Measurements from ENCODE around the gene SMIM20. TPM values are rescaled to one million over a fixed set of nuclear protein-coding genes. Genes with fewer than 3 reads are reported as not detected.
"Not testable (repeated sequence)": the region's sequence is repeated elsewhere in the genome, so short reads cannot be mapped to it uniquely, and the experiment has no call there.

The SMIM20 gene
- 10 to 100 TPM; 31.6 to 31.8 TPM for total RNA-seq
- long read RNA-seq, transcript SMIM20-201 (3 exons, 935 nt) = major isoform, 22 of 24 reads
- long read RNA-seq, partial matches to known transcripts = 0 of 24 reads
- long read RNA-seq, other reads (novel, unspliced or antisense) = 2 of 24 reads

DNA sequence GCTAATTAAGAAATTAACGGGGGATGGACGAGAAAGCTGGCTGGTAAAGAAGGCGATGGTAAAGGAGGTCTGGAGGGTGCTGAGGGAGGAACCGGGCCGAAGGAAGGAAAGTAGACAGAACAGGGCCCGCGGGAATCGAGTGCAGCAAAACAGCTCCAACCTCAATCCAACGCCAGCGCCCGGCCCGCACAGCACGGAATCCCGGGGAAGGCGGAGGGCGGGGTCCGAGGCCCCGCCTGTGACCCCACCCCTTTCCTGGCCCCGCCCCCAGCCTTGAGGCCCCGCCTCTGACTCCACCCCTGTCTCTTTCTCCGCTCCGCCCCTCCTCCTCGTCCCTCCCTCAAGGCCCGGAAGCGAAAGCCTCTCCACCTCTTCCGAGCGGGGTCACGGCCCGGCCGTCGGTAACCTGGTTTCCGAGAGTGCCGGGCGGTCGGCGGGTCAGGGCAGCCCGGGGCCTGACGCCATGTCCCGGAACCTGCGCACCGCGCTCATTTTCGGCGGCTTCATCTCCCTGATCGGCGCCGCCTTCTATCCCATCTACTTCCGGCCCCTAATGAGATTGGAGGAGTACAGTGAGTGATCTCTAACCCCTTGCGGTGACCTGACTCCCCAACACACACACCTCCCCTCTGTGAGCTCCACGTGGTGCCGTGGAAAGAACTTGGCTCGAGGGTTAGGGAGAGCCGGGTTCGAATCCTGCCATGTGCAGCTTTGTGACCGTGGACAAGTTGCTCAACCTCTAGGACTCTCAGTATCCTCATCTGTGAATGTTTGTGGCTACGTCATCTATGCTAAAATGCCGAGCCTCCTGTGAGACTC lies at the start of gene SMIM20:
Gene SMIM20 (plus strand): TSS at position 370 of the 819 bp plus-strand sequence. CDS start 94 bp downstream, at position 464.
- peak; percentile 96 for ATAC-seq
- DNase-seq = peak; percentile 93 to 94
- intact Hi-C loops (cut with DNase I, micrococcal nuclease) = no loop called here

- ATAC-seq = peak; percentile 69
- peak; percentile 73 to 92 for DNase-seq
- intact Hi-C loops (cut with DNase I, micrococcal nuclease) = no loop called here
These were observed 48.4 kb upstream of the SMIM20 start for GRCh38 chr4:25865586-25865985.

DNA sequence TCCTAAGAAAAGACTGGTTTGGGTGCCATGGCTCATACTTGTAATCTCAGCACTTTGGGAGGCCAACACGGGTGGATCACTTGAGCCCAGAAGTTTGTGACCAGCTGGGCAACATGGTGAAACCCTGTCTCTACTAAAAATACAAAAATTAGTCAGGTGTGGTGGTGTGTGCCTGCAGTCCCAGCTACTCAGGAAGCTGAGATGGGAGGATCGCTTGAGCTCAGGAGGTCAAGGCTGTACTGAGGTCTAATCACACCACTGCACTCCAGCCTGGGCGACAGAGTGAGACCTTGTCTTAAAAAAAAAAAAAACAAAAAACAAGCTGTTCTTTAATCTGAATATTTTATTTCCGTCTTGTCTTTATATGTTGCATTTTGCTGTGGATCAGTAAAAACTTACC lies 47.6 kb upstream of the SMIM20 start:
- DNase-seq; ATAC-seq; intact Hi-C loops (cut with DNase I, micrococcal nuclease): not testable (repeated sequence)

- DNase-seq (no peak), ATAC-seq (no peak)
- intact Hi-C loops (cut with DNase I, micrococcal nuclease) = no loop called here
These were observed 46.2 kb upstream of the SMIM20 start for GRCh38 chr4:25867781-25868294.

- ATAC-seq = no peak
- DNase-seq = no peak
- intact Hi-C loops (cut with DNase I, micrococcal nuclease) = no loop called here
These were observed 43.9 kb upstream of the SMIM20 start for GRCh38 chr4:25870081-25870480.

DNA sequence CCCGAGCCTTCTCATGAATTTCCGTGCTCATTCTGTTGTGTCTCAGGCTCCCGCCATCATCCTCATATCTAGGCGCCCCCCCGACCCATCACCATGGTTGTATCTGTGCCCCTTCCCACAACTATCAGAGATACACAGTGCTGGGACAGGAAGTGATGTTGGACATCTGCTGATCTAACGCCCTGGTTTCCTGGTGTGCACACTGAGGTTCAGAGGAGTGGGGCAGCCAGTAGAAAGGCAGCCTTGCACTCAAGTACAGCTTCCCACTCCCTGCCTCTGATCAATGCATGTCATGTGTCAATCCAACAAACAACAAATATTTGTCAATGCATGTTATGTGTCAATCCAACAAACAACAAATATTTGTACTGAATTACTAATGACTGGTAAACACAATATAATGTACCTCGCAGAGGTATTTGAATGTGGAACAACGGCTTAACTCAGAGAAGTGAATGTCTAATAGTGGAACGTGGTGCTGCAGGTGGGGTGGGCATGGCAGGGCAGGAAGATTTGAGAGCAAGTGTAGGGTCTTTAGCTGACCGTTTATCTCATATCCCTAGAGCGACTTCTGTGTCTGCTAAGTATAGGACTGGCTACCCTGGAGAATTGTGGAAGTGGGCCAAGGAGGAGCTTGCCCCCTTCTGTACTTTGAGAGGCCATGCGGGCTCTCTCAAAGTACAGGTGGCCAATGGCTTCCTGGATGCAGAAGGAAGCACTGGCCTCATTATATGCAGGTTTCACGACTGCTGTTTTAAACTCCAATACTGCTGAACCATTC lies 41.0 kb upstream of the SMIM20 start:
- DNase-seq = peak in 1 of 2 donors; percentile 9
- intact Hi-C loops (cut with DNase I, micrococcal nuclease) = no loop called here
- no peak for ATAC-seq

DNA sequence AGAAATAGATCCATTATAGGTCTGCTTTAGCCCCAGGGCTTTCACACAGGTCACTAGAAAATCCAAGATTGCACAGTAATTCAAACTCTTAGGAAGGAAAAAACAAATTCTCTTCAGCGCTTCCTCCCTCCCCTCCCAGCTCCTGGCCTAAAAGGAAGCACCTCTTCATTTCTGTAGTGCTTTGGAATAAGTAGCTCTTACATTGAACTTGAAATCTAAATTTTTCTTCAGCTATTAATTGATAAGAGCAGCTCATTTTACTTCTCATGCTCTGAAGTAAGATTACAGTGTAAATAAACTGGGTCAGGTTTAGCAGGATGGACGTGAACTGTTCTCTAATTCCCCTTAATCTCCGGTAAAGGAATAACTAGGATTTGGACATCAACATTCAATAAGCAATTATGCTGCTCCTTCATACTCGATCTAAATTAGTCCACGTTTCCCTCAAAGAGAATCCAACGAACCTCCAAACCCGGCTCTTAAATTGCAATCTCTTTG lies 40.3 kb upstream of the SMIM20 start:
- DNase-seq (no peak), ATAC-seq (no peak)
- intact Hi-C loops (cut with DNase I, micrococcal nuclease) = no loop called here

DNA sequence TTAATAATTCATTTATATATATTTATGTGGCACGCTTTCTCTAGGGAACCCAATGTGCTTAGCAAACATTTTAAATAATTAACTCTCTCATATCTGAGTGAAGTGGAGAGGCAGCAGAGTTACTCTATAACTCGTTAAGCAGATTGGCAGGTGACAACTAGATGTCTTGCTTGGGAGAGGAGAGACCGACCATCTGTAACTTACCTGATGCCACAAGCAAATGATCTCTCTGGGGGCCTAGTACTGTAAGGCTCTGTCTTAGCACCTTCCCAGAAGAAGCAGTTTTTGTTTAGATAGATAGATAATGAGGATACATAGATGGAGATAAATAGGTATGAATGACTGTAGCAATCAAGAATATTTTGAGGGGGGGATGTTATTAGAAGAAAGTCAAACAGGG lies 39.4 kb upstream of the SMIM20 start:
- ATAC-seq (no peak), DNase-seq (no peak)
- intact Hi-C loops (cut with DNase I, micrococcal nuclease) = no loop called here

DNA sequence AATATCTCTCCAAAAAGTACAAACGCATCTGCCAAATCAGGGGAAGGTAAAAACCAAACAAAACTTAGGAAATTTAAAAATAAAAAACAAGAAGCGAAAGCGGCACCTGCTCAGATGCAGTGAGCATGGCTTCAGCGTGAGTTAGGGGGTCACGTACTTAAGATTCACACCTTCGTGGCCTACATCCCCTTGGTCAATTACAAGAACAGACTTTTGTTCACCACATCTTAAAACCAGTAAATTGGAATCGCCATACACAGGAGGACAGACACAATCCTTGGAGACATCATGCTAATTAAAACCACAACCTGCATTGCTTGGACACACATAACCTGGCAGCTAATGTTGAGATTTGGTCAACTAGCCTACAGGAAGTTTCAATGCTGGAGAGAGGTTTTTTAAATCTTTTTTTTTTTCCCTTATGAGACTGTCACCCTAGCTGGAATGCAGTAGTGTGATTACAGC lies 38.7 kb upstream of the SMIM20 start:
- intact Hi-C loops (cut with DNase I, micrococcal nuclease) = no loop called here
- ATAC-seq (no peak), DNase-seq (no peak)

- DNase-seq (peak in 1 of 2 donors; percentile 9), ATAC-seq (no peak)
- intact Hi-C loops (cut with DNase I, micrococcal nuclease) = no loop called here
These were observed 35.3 kb upstream of the SMIM20 start for GRCh38 chr4:25878676-25879075.

- ATAC-seq = no peak
- no peak for DNase-seq
- intact Hi-C loops (cut with DNase I, micrococcal nuclease) = no loop called here
These were observed 34.9 kb upstream of the SMIM20 start for GRCh38 chr4:25879091-25879584.

DNA sequence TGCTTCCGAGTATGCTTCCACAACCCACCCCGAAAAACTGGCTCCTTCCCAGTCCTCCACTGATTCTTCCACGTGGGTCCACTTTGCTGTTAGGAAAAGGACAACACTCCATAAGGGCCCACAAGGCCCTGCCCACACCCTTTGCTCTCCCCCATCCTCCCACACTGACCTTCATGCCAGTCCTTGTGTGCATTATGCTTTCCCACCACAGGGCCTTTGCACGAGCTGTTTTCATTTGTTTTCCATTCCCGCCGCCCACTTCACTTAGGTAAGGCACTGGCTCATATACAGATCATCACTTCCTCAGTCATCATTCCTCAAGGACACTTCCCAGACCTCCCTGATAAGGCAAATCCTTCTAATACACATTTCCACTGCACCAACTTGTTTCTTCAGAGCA lies 34.4 kb upstream of the SMIM20 start:
- DNase-seq (no peak), ATAC-seq (no peak)
- intact Hi-C loops (cut with DNase I, micrococcal nuclease) = no loop called here

DNA sequence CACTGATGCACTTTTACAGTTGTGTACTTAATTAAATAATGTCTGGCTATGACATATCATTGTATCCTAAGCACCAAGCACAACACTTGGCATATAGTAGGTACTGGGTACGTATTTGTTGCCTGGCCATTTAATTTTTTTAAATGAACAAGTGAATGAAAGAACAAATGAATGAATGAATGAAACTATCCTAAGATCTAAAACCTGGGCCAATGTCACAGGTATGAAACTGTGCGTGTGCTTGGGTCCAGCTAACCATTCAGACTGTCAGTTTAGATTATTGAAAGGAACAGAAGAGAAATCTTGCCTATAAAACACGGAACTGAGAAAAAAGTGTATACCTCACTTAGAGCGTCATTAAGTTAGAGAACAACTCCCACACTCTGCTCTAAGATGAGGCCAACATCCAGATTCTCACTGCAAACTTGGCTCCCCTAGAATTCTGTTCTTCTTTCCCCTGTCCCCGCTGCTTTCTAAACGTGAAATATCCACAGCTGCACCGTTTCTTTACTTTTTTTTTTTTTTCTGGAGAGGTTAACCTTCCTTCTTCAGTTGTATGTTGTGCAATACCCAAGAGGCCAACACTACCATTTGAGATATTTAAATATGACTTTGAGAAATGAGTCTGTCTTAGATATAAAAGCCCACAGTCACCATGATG lies 33.9 kb upstream of the SMIM20 start:
- intact Hi-C loops (cut with DNase I, micrococcal nuclease) = no loop called here
- DNase-seq (no peak), ATAC-seq (no peak)

DNA sequence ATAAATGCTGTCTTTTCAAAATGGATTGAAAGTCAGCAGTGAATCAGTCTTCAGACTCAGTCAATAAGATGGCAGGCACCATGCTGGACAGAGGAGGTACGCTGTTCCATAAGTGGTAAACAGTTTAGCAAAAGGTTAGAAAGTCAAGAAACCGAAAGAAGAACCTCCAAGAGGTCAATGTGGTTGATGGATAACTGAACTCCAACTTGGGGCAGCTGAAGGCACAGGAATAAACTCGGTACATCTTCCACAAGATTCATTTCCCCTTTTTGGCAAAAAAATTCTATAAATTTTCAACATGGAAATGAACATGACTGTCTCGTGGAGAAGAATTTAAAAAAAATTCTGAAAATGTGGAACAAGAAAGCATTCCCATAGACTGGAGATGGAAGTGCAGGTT lies 32.8 kb upstream of the SMIM20 start:
- DNase-seq (no peak), ATAC-seq (no peak)
- intact Hi-C loops (cut with DNase I, micrococcal nuclease) = no loop called here

DNA sequence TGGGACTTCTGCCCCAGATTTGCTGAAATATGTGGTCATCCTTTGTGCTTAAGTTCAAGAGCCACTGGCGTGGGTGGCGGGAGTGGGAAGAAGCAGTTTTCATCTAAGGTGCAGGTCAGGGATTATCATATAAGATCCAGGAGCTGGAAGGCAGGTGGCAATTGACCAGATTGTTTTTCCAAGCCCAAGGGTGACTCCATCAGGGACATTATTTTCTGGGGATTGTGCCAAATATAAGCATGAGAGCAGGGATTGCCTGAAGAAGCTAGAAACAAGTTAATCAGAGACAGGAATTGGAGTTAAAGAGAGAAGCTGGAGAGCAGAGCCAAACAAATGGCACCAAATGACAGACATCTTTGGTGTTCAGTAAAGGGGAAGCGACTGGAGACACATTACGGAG lies 31.8 kb upstream of the SMIM20 start:
- ATAC-seq = no peak
- intact Hi-C loops (cut with DNase I, micrococcal nuclease) = no loop called here

DNA sequence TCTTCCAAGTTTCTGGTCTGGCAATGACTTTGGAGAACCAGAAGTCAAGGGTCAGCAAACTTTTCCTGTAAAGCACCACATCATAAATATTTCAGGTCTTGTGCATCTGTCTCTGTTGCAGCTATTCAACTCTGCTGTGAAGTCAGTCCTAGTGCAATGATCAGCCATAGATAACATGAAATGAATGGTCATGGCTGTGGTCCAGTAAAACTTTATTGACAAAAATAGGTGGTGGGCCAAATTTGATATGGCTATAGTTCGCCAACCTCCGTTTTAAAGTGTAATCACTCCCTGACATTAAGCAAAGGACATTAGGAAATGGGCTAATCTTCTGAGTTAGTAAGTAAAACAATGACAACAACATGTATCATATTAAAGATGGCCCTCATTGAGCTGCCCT lies 30.5 kb upstream of the SMIM20 start:
- no peak for DNase-seq
- intact Hi-C loops (cut with DNase I, micrococcal nuclease) = no loop called here
- no peak for ATAC-seq

More for the DNA sequence above, 31.8 kb upstream of the SMIM20 start:
- no peak for DNase-seq

DNA sequence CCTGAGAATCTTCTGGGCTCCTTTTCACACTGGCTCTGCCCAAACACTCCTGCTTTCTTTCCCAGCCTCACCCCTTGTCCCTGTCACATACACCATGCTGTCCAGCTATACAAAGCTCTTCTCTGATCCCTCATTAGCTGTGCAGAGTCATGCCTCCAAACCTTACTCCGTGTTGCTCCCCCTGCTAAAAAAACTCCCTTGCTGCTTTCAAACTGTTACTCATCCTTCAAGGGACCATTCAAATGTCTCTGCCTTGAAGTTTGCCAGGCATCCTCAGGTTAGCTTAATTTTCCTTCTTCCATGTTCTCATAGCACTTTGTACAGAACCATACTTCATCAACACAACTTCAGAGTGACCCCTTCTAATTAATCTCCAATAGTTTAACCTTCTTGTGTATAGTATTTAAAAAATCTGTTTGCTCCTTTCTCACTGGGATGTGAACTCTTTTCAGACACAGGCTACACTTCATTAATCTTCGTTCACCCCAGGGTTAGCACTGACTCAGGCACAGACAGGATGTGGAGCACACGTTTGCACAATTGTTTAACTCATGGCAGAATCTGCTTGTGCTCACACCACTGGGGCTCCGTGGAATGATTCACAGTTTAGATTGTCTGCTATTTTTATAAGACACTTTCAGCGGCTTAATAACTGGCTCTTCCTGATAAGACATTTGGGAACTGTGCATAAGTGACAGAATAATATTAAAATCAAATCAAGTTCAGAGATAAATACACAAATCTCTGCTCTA lies 29.8 kb upstream of the SMIM20 start:
- DNase-seq (no peak), ATAC-seq (no peak)
- intact Hi-C loops (cut with DNase I, micrococcal nuclease) = no loop called here

DNA sequence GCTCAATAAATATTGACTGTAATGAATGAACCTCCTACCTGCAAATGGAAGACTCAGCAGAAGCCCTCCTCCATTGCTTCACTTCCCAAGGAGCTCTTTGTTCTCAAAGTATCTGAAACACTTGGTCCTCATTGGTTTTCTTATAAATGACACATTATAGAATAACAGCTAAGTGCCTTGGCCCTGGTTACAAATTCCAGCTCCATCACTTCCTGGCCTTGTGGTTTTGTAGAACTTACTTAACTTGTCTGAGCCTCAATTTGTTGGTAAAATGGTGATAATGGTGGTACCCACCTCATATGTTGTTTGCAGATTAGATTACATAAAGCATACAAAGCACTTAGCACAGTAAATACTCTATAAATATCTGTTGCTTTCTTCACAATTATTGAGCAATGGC lies 25.2 kb upstream of the SMIM20 start:
- no peak for ATAC-seq
- no peak for DNase-seq
- intact Hi-C loops (cut with DNase I, micrococcal nuclease) = no loop called here

Data from left colon (tissue), 2 donors.